Measurements from ENCODE around the gene ZBED5. TPM values are rescaled to one million over a fixed set of nuclear protein-coding genes. Genes with fewer than 3 reads are reported as not detected.
"Not testable (repeated sequence)": the region's sequence is repeated elsewhere in the genome, so short reads cannot be mapped to it uniquely, and the experiment has no call there.

Gene ZBED5
- total RNA-seq, 1 donor = 31.1 TPM

DNA sequence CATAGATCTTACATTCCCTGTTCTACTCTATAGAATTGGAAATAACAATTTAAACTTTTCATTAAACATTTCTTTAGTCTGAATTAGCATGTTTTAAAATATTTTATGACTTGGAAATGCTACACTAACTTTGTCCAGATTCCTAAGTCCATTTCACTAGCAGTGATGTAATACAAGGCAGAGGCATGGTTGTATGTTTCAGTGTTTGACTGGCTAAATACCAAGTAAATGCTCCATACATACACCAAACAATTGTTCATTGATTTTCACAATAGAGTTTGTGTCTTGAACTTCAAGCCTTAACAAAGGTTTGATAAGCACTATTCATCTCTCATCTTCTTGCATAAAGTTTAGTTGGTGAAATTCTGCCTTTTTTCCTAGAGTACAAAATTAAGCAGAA lies 13.5 kb downstream of the ZBED5 start:
- peak; percentile 27 for DNase-seq (ENCODE audit: low read depth)

DNA sequence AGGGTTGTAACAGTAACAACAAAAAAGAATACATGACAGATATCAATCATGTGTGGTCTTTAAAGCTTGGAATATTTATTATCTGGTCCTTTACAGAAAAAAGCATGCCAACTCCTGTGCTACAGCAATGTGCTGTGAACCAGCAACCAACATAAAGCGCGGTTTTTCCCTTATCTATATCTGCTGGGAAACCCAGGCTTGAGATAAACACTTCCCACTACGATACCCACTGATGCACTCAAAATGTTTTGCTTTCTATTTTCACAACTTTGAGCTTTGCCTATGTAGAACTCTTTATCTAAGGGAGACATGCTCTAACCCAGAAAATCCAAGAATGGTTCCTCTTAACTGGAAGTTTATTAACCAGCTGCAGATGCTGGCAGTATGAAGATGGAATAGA lies 19.0 kb downstream of the ZBED5 start:
- TF ChIP-seq, protein P1, sequence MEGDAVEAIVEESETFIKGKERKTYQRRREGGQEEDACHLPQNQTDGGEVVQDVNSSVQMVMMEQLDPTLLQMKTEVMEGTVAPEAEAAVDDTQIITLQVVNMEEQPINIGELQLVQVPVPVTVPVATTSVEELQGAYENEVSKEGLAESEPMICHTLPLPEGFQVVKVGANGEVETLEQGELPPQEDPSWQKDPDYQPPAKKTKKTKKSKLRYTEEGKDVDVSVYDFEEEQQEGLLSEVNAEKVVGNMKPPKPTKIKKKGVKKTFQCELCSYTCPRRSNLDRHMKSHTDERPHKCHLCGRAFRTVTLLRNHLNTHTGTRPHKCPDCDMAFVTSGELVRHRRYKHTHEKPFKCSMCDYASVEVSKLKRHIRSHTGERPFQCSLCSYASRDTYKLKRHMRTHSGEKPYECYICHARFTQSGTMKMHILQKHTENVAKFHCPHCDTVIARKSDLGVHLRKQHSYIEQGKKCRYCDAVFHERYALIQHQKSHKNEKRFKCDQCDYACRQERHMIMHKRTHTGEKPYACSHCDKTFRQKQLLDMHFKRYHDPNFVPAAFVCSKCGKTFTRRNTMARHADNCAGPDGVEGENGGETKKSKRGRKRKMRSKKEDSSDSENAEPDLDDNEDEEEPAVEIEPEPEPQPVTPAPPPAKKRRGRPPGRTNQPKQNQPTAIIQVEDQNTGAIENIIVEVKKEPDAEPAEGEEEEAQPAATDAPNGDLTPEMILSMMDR (IDR thresholded peaks at IDR 0.05; ENCODE audit: insufficient read depth, low read depth, low read length) = no peak
- H3K4me3 ChIP-seq (ENCODE audit: low read depth, low read length) = no peak overlapping the region
- peak; percentile 73 for DNase-seq (ENCODE audit: low read depth)

More for the DNA sequence above, 13.5 kb downstream of the ZBED5 start:
- H3K4me3 ChIP-seq (ENCODE audit: low read depth, low read length) = no peak overlapping the region
- TF ChIP-seq, protein P1 (IDR thresholded peaks at IDR 0.05; ENCODE audit: insufficient read depth, low read depth, low read length) = no peak

DNA sequence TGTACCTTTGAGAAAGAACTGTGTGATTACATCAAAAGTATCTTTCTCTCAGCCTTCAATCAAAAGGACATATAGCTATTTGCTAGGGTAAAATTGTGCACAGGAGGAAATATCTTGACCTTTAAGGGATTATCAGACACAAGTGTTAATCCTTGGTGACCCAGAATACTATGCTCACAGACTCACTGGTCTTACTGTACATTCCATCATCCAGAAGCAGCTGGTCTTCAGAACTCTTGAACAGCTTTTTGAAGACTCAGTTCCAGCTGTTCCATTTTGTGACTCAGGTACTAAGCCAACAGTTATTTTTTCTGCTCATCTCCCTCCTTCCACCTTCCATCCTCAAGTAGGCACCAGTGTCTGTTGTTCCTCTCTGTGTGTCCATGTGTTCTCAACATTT lies 19.8 kb downstream of the ZBED5 start:
- no peak overlapping the region for H3K4me3 ChIP-seq (ENCODE audit: low read depth, low read length)
- TF ChIP-seq, protein P1 (IDR thresholded peaks at IDR 0.05; ENCODE audit: insufficient read depth, low read depth, low read length) = no peak
- DNase-seq (ENCODE audit: low read depth) = peak; percentile 47

DNA sequence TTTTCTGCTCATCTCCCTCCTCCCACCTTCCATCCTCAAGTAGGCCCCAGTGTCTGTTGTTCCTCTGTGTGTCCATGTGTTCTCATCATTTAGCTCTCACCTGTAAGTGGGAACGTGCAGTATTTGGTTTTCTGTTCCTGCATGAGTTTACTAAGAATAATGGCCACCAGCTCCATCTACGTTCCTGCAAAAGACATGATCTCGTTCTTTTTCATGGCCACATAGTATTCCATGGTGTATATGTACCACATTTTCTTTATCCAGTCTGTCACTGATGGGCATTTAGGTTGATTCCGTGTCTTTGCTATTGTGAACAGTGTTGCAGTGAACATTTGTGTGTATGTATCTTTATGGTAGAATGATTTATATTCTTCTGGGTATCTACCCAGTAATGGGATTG lies 21.0 kb downstream of the ZBED5 start:
- not testable (repeated sequence) for DNase-seq (ENCODE audit: low read depth)

DNA sequence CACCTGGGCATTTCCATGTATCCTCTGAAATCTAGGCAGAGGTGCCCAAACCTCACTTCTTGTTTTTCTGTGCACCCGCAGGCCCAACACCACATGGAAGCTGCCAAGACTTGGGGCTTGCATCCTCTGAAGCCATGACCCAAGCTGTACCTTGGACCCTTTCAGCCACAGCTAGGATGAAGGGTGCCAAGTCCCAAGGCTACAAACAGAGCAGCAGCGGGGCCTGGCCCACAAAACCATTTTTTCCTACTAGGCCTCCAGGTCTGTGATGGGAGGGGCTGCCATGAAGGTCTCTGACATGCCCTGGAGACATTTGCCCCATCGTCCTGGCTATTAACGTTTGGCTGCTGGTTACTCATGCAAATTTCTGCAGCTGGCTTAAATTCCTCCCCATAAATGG lies 28.7 kb downstream of the ZBED5 start:
- no peak for DNase-seq (ENCODE audit: low read depth)
- TF ChIP-seq, protein P1 (IDR thresholded peaks at IDR 0.05; ENCODE audit: insufficient read depth, low read depth, low read length) = no peak

More for the DNA sequence above, 21.0 kb downstream of the ZBED5 start:
- H3K4me3 ChIP-seq (ENCODE audit: low read depth, low read length) = not testable (repeated sequence)

DNA sequence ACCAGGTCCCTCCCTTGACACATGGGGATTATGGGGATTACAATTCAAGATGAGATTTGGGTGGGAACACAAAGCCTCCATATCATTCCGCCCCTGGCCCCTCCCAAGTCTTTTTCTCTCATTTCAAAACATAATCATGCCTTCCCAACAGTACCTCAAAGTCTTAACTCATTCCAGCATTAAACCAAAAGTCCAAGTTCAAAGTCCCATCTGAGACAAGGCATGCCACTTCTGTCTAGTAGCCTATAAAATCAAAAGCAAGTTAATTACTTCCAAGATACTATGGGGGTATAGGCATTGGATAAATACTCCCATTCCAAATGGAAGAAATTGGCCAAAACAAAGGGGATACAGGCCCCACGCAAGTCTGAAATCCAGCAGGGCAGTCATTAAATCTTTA lies 29.5 kb downstream of the ZBED5 start:
- H3K4me3 ChIP-seq (ENCODE audit: low read depth, low read length) = no peak overlapping the region
- TF ChIP-seq, protein P1 (IDR thresholded peaks at IDR 0.05; ENCODE audit: insufficient read depth, low read depth, low read length) = no peak
- DNase-seq (ENCODE audit: low read depth) = no peak

More for the DNA sequence above, 28.7 kb downstream of the ZBED5 start:
- H3K4me3 ChIP-seq (ENCODE audit: low read depth, low read length) = no peak overlapping the region

DNA sequence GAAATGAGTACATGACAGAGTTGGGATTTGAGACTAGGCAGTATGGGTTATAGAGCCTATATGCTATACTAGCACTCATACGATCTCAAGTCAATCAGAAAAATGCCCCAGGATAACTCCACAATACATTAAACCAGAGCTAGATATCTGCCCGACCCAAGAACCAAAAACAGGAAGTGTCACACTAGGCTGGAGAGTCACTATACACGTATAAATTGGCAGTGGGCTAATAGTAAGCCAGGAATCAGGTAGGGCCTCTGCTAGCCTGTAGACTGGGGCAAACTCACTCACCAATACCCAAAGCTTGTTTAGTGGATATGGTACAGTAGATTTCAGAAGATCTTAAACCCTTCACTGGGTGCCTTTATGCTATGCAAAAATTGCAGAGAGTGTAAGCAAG lies 33.0 kb downstream of the ZBED5 start:
- no peak for DNase-seq (ENCODE audit: low read depth)
- no peak overlapping the region for H3K4me3 ChIP-seq (ENCODE audit: low read depth, low read length)
- TF ChIP-seq, protein P1 (IDR thresholded peaks at IDR 0.05; ENCODE audit: insufficient read depth, low read depth, low read length) = no peak

Data from fibroblast of villous mesenchyme (primary cell).